Measurements from ENCODE around the gene UFSP2.
"Not testable (repeated sequence)": the region's sequence is repeated elsewhere in the genome, so short reads cannot be mapped to it uniquely, and the experiment has no call there.

UFSP2 gene

GRCh38 chr4:185384061-185384460 is 41.7 kb downstream of the UFSP2 start:
- no peak for DNase-seq (ENCODE audit: low read depth)

DNA sequence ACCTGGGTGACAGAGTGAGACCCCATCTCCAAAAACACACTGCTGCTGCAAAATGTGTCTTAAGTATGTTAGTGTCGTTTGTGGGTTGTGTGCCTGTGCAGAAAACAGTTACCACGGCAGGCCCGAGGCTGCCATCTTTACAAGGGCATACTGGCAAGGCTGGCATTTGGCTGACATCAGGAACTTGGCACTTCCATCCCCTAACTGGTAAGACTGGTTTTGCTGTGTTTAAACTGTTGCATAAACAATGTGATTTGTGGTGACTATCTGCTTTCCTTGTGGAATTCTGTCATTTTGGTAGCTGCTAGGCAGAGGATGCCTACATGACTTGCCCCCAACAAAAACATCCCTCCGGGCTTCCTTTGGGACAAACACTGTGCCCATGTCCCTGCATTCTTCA is 42.3 kb downstream of the UFSP2 start:
- DNase-seq (ENCODE audit: low read depth), result no peak

DNA sequence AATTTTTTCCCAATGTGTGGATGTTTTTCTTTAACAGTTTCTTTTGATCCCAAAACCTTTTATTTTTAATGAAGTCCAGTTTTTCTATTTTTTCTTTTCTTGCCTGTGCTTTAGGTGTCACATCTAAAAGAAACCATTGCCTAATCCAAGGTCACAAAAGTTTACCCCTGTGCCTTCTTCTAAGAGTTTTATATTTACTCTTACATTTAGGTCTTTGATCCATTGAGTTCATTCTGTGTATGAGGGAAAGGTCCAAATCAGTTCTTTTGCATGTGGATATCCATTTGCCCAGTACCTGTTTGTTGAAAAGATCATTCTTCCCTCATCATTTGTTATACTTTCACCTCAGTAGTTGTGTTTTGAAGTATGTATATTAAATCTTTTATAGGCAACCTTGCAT is 43.0 kb downstream of the UFSP2 start:
- no peak for DNase-seq (ENCODE audit: low read depth)

DNA sequence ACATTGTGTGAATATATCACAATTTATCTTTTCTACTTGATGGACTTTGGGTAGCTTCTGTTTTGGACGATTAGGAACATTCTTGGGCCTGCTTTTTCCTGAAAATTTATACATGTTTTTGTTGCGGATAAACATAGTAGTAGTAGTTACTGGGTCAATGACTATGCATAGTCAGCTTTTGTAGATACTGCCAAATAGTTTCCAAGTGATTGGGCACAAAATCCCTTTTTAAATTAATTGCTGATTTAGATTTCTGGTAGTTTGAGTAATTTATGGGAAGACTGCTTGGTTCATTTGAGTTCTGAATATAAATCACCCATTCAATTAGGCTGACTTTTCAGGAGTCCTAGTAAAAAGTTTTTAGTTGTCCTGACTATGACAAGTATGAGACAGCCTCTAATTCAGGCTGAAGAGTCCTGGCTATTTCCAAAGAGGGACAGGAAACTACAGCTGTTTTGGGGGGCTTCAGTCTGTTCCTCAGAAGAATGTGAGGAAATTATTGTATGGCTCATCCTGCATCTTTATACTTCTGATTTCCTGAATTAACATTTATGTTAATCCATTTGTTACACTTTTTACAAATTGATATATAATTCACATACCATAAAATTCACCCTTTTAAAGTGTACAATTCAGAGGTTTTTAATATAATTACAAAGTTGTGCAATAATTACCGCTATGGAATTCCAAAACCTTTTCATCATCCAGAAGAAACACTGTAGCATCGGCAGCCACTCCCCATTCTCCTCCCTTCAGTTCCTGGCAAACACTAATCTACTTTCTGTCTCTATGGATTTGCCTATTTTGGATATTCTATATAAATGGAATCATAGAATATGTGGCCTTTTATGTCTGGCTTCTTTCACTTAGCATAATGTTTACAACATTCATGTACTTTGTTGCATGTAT is 44.2 kb downstream of the UFSP2 start:
- no peak for DNase-seq (ENCODE audit: low read depth)

- DNase-seq (ENCODE audit: low read depth), result no peak
Observed at GRCh38 chr4:185380320-185380719, 45.4 kb downstream of the UFSP2 start.

GRCh38 chr4:185379326-185380295 is 46.2 kb downstream of the UFSP2 start:
- DNase-seq (ENCODE audit: low read depth), result no peak

GRCh38 chr4:185378264-185378663 is 47.5 kb downstream of the UFSP2 start:
- no peak for DNase-seq (ENCODE audit: low read depth)

- no peak for DNase-seq (ENCODE audit: low read depth)
Observed at GRCh38 chr4:185374573-185374972, 51.2 kb downstream of the UFSP2 start.

GRCh38 chr4:185374027-185374426 is 51.7 kb downstream of the UFSP2 start:
- no peak for DNase-seq (ENCODE audit: low read depth)

- DNase-seq (ENCODE audit: low read depth), result no peak
Observed at GRCh38 chr4:185371702-185372101, 54.1 kb downstream of the UFSP2 start.

GRCh38 chr4:185370268-185370949 is 55.4 kb downstream of the UFSP2 start:
- no peak for DNase-seq (ENCODE audit: low read depth)

- no peak for DNase-seq (ENCODE audit: low read depth)
Observed at GRCh38 chr4:185369731-185370130, 56.0 kb downstream of the UFSP2 start.

DNA sequence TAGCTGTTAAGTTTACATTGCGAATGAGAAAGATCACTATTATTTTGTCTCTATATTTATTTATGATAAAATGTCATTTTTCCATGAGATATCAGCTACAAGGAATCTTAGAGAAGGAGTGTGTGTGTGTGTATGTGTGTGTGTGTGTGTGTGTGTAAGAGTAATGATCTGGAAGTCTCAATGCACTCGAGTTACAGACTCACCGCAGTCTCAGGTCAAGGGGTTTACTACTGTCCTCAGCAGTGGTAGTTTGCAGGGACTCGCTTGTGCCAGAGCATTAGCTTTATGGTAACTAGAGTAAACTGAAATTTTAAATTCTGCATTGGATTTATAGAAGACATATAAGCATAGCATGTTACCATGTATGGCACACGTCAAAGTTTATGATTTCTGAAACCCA is 60.9 kb downstream of the UFSP2 start:
- no peak for DNase-seq (ENCODE audit: low read depth)

DNA sequence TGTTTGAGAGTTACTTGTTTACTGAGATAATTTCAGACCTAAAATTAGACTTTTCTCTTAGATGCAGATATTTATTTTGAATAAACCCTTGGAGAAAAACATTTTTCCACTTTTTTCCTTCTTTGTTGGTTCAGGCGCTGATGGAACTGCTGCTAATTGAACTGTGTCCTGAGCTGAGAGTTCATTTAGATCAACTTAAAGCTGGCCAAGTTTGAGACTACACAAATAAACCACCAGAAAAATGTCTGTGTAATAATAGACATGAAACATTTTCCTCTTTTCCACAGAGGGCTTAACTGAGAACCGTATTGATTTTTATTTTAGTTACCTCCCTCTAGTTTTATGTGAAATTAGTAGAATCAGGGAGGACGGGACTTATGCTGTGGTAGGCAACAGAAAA is 62.5 kb downstream of the UFSP2 start:
- DNase-seq (ENCODE audit: low read depth), result no peak

DNA sequence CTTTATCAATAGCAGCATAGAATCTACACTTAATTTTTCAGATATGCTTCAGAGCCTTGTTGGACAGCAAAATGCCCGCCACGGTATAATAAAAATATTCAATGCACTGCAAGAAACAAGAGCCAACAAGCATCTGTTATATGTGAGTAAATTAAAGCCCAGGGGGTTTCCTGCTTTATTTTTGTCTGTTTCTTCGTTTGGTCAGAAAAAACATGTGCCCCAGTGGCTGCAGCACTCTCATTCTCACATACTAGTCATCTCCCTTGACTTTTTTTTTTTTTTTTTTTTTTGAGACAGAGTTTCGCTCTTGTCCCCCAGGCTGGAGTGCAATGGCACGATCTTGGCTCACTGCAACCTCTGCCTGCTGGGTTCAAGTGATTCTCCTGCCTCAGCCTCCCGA is 63.2 kb downstream of the UFSP2 start:
- not testable (repeated sequence) for DNase-seq (ENCODE audit: low read depth)

GRCh38 chr4:185361872-185362271 is 63.9 kb downstream of the UFSP2 start:
- DNase-seq (ENCODE audit: low read depth), result no peak

DNA sequence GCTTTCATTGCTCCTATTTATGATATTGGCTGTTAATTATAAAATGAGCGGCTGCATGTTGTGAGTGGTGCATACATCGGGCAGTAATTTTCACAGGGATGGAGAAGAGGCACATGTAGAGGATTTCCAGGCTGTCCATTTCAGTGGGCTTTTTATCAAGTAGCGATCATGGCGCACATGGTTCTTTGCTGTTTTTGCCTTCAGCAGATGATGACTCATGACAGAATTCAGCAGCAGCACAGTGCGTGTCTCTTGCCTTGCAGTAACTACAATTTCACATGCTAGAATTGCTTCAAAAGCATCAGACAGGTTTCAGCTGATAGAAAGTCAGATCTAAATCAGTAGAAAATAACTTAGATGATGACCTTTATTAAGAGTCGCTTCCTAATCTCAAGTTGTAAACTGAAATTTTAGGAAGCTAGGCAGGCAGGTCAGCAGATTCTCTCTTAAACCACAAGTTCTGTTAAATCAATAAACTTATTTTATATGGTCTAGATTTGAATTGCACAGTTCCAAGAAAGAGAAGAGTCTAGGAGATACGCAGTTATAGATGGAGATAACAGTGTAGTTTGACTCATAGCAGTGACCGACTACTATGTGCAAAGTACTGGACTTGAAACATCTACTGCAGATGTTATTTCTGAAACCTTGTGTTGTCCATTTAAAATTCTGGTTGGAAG is 65.9 kb downstream of the UFSP2 start:
- no peak for DNase-seq (ENCODE audit: low read depth)

- DNase-seq (ENCODE audit: low read depth), result no peak
Observed at GRCh38 chr4:185358959-185359358, 66.8 kb downstream of the UFSP2 start.

DNA sequence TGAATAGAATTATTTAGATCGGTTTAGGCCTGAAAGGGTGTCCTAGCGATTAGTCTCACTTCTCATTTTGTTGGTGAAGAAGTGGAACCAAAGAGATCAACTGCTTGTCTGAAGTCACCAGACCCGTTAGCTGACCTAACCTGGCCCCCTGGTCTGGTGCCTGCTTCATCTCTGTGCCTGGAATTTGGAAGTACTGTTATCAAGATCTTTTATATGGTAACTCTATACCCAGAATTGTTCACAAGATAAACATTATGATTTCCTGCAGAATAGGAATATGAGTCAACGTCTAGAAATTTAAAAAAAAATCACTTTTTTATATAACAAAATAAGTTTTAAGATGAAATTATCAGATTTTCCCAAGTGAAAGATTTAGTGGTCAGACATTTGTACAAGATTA is 67.2 kb downstream of the UFSP2 start:
- DNase-seq (ENCODE audit: low read depth), result no peak

- no peak for DNase-seq (ENCODE audit: low read depth)
Observed at GRCh38 chr4:185357733-185358440, 67.9 kb downstream of the UFSP2 start.

GRCh38 chr4:185357211-185357610 is 68.6 kb downstream of the UFSP2 start:
- no peak for DNase-seq (ENCODE audit: low read depth)
